CMK (cell line): ENCODE data around the gene PIM2.
"Not testable (repeated sequence)": the region's sequence is repeated elsewhere in the genome, so short reads cannot be mapped to it uniquely, and the experiment has no call there.

Experiments used
- DNase-seq: peaks from one replicate; pipeline ENCODE4 v3.0.0-alpha.2; 2010; ENCODE audit warnings: low read depth

The PIM2 gene

DNA sequence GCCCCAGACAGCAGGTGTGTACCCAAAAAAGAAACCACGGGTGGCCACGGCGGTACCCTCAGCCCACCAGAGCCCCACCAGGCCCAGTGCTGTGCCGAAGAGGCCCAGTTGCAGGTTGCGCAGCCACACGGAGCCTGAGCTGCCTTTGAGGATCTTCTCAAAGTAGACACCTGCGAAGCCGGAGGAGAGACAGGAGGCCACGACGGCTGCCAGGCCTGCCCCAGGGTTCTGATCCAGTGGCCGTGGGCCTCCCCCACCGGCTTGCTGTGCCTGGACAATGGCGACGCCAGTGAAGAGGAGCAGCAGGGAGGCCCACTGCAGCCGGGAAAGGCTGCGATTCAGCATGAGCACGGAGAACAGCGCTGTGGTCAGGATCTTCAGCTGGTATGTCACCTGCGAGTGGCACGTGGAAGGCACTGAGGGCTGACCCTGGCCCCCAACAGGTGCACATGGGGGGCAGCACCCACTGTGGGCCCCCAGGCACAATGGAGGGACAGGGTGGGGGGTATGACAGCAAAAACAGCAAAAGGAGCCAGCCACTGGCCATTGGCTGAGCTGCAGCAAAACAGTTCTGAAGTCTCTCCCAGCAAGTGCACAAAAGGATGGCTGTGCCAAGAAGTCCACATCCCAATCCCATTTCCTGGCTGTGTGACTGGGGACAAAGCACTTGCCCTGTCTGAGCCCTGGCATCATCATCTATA lies 13.6 kb downstream of the PIM2 start:
- DNase-seq, result no peak

DNA sequence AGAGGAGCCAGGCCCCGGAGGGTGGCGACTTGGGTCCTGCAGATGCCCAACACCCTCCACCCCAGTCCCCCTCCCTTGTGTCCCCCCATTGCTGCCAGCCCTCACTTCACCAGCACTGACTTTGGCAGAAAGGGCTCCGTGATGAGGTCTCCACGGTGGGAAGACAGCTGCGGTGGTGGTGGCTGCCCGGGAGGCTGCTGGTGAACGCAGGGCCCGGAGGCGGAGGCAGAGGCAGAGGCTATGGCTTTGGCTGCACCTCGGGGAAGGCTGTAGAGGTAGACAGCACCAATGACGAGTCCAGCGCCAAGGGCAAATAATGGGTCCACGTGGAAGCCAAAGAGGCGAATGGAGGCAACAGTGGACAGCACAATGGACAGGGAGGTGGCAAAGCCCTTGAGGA lies 14.2 kb downstream of the PIM2 start:
- no peak for DNase-seq

DNA sequence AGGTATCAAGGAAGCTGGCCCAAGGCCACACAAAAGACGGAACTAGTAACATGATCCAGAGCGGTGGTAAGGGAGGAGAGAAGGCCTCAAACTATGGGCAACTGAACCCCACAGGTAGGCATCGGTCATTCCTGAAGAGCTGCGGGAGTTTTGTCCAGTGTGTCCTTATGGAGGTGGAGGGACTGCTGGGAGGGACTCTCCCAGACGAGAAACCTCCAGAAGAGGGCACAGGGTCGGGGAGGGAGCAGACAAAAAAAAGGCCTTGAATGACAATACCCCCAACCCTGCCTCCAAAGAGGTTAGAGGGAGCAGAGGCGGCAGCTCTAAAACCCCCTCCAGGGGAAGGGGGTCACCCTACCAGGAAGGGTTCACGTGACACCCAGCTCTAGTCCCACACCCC lies 14.6 kb downstream of the PIM2 start:
- DNase-seq, result no peak

GRCh38 chrX:48903290-48903689 lies 15.5 kb downstream of the PIM2 start:
- DNase-seq, result no peak

- no peak for DNase-seq
These were observed 16.0 kb downstream of the PIM2 start for GRCh38 chrX:48902776-48903175.

DNA sequence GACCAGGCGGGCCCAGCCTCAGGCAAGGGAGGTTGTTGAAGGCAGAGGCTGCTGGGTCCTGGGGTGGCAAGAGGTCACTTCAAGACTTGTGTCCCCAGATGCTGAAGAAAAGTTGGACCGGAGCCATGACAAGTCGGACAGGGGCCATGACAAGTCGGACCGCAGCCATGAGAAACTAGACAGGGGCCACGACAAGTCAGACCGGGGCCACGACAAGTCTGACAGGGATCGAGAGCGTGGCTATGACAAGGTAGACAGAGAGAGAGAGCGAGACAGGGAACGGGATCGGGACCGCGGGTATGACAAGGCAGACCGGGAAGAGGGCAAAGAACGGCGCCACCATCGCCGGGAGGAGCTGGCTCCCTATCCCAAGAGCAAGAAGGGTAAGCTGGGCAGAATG lies 16.7 kb downstream of the PIM2 start:
- DNase-seq, result no peak

GRCh38 chrX:48901069-48901468 lies 17.8 kb downstream of the PIM2 start:
- no peak for DNase-seq

DNA sequence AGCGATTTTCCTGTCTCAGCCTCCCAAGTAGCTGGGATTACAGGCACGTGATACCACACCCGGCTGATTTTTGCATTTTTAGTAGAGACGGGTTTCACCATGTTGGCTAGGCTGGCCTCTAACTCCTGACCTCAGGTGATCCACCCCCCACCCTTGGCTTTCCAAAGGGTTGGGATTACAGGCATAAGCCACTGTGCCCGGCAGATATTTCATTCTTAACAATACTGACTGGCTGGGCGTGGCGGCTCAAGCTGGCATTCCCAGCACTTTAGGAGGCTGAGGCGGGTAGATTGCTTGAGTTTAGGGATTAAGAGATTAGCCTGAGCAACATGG lies 19.8 kb downstream of the PIM2 start:
- no peak for DNase-seq

DNA sequence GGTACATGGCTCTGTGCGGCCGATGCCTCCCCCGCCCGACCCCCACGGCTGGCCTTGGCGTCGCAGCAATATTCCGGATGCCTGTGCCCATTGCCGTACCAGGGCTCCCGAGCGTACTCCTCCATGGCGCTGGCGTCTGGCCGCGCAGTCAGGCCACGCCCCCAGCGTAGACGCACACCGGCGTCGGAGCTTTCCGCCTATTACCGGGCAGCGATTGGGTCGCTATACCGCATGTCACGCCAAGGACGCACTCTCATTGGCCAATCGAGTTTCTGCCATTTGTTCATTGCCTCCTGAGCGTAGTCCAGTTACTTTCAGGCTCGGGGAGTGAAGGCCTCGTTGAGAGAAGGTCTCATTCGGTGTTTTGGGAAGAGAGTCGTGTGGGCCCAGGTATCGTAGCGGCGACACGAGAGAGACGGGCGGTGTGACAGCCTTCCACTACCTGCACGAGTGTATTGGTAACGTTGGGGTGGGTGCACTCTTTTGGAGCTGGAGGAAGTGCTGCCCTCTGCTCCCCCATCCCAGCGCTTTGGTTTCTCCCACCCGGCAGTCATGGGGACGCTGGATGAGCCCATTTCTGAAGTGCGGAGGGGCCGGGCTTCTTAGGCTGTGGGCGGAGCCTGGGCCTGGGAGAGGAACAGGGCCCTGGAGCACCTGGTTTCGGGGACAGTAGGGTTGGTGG lies 21.1 kb downstream of the PIM2 start, which contains the start of the genes PQBP1 and TIMM17B:
Gene PQBP1, plus strand, starts transcription at position 306 of the 682 bp plus-strand sequence. CDS start 580 bp downstream, outside the sequence.
Gene TIMM17B, minus strand, starts transcription at position 144 of the 682 bp plus-strand sequence. Its CDS starts 19 bp downstream, at position 125.
- DNase-seq, result peak; percentile 96

DNA sequence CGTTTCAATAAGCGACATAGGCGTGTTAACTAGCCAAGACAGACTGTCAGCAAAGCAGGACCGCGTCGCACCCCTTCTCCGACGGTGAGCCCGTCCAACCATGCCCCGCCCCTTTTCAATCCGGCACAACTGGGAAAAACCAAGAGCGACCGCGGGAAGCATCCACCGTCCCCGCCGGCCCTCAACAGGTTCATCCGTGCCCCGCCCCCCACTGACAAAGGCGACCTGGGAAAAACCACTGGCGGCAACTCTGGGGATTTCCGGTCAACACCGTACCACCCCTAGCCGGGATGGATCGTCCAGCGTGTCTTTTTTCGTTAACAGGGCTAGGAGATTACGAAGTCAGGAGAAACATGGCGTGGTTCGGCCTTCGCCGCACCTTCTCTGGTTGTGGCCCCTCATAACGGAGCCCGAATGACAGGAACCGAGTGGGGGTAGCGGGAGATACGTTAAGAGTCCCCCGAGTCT lies 21.6 kb downstream of the PIM2 start:
- DNase-seq, result peak; percentile 66

- DNase-seq, result no peak
These were observed 22.2 kb downstream of the PIM2 start for GRCh38 chrX:48896611-48897011.

DNA sequence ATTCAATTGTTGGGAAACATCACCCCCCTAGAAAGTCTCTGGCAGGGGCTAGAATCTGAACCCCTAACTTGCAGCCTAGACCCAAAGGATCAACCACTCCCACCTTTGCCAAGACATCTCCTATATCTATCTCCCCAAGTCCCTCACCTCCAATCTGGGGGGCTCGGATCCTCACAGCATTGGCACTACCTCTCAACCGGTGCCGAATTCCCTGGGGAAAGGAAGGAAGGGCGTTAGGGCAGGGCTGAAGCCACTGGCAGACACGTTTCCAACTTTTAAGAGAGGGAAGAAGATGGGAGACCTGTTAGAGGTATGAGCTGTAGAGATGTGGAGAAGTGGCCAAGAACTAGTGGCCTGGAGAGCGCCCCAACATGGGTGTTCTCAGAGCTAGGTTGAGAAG lies 23.9 kb downstream of the PIM2 start:
- no peak for DNase-seq

DNA sequence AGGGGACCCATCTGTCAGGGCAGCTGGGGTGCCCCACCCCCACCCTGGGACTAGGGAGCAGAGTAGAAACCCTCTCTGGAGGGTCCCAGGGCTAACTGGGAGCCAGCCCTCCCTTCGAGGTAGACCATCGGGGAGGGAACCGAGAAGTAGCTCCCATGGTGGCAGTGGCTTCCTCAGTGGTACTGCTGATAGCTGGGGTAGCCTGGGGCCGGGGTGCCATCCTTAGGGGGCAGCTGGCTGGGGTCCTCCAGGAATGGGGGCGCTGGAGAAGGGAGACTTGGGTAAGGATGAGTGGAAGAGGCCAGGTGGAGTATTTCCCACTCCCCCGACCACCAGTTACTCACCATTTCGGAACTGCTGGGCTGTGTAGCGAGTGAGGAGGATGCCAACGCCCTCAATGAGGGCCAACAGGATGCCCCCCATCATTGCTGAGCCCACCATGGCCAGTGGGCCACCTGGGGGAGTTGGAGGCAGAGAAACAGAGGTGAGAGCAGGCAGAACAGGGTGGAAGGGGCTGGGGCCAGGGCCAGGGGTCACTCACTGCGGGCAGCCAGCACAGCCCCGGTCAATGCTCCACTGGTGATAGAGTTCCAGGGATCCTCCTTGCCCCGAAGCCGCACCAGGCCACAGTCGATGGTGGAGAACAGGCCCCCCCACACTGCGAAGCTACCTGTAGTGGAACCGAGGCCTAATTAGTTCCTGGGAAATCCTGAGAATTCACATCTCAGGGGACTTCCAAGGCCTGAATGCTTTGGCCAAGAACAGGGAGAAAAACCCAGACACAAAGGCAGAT lies 25.1 kb downstream of the PIM2 start:
- DNase-seq, result no peak

GRCh38 chrX:48892896-48893295 lies 25.9 kb downstream of the PIM2 start:
- DNase-seq, result no peak

DNA sequence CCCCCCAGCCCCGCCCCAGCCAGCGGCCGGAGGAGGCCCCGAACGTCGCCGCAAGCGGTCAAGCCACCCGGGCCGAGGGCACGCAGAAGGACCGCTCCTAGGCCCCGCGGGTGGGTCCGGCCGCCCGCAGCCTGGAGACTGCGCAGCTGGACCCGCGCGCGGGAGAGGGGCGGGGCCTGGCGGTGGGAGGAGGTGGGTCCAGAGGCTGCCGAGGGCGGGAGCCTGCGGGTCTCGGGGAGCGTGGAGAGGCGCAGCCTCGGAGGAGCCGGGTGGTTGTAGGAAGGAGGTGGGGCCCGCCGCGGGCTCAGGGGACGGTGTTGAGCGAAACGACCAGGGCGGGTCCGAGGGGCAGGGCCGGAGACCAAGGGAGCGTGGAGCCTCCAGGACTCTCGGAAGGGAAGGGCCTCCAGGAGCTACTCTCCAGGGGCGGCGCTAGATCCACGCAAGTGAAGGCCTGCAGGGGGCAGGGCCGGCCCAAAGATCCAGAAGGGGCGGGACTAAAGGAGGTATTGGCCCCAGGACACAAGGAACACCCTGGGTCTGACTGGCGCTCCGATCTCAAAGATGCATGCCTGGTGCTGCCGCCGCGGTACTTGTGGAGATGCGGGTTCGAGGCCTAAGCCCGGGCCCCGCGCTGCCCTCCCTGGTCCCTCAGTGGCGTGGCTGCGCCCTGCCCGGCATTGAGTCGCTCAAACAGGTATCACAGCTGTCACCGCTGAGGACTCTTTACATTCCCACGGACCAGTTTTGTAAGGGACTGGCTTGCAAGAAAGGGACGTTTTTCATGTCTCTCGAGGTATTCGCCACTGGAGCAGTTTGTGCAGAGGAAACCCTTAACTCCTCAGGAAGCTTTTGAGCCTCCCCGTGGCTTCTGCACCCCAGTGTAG lies 27.2 kb downstream of the PIM2 start:
- peak; percentile 83 for DNase-seq

GRCh38 chrX:48890934-48891401 lies 27.9 kb downstream of the PIM2 start:
- no peak for DNase-seq

- no peak for DNase-seq
These were observed 28.4 kb downstream of the PIM2 start for GRCh38 chrX:48890296-48890925.

DNA sequence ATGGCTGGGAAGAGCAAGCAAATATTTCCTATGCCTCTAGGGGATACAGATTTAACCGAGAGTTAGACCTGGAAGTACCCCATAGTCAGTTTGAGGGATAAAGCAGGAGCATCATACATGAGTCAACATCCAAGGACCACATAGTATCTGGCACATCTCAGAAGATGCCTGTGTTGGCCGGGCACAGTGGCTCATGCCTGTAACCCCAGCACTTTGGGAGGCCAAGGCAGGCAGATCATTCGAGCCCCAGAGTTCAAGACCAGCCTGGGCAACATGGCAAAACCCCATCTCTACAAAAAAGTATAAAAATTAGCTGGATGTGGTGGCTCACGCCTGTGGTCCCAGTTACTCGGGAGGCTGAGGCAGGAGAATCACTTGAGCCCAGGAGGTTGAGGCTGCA lies 32.2 kb downstream of the PIM2 start:
- DNase-seq, result not testable (repeated sequence)

GRCh38 chrX:48883729-48884128 lies 35.1 kb downstream of the PIM2 start:
- DNase-seq, result no peak

DNA sequence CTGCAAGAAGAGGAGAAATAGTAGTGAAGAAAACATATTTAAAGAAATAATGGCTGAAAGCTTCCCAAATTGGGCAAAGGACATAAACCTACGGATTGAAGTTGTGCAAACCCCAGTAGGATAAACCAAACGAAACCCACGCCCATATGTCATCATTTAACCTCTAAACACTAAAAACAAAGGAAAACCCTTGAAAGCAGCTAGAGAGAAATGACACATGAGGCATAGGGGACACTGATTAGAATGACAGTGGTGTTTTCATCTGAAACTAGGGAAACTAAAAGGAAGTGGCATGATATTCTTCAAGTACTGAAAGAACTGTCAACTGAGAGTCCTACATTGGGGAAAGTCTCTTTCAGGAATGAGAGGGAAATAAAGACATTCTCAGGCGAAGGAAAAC lies 41.9 kb downstream of the PIM2 start:
- DNase-seq, result not testable (repeated sequence)

DNA sequence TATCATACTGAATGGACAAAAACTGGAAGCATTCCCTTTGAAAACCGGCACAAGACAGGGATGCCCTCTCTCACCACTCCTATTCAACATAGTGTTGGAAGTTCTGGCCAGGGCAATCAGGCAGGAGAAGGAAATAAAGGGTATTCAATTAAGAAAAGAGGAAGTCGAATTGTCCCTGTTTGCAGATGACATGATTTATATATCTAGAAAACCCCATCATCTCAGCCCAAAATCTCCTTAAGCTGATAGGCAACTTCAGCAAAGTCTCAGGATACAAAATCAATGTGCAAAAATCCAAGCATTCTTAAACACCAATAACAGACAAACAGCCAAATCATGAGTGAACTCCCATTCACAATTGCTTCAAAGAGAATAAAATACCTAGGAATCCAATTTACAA lies 46.8 kb downstream of the PIM2 start:
- DNase-seq, result not testable (repeated sequence)
